Progenitor cell of endocrine pancreas (in vitro differentiated cells): ENCODE measurements around the gene ST8SIA6. TPM values are rescaled to one million over a fixed set of nuclear protein-coding genes. Genes with fewer than 3 reads are reported as not detected.
A peak's percentile ranks its signal among the peaks of the same experiment; 100 is the strongest.
"Not testable (repeated sequence)": the region's sequence is repeated elsewhere in the genome, so short reads cannot be mapped to it uniquely, and the experiment has no call there.

Experiments
- DNase-seq: peaks from one replicate; pipeline ENCODE4 v3.0.0; 2021; ENCODE audit warnings: low spot score; ENCODE audit not compliant: unreplicated experiment
- H3K27ac Mint-ChIP-seq: 2 replicates; pipeline ENCODE4 v1.8.0; 2021; ENCODE audit warnings: mild to moderate bottlenecking, moderate library complexity, mixed read lengths
- H3K27me3 Mint-ChIP-seq: 2 replicates; pipeline ENCODE4 v1.8.0; 2021; ENCODE audit warnings: mixed read lengths
- H3K36me3 Mint-ChIP-seq: 2 replicates; pipeline ENCODE4 v1.8.0; 2022; ENCODE audit warnings: mixed read lengths; ENCODE audit not compliant: insufficient read depth
- H3K4me1 Mint-ChIP-seq: 2 replicates; pipeline ENCODE4 v1.8.0; 2021; ENCODE audit warnings: low read depth, mixed read lengths
- H3K4me3 Mint-ChIP-seq: 2 replicates; pipeline ENCODE4 v1.8.0; 2021; ENCODE audit warnings: low read depth, mild to moderate bottlenecking, moderate library complexity, mixed read lengths
- H3K9me3 Mint-ChIP-seq: 2 replicates; pipeline ENCODE4 v1.8.0; 2021; ENCODE audit warnings: low read depth, mixed read lengths
- CTCF ChIP-seq: fragments of 200-600 bp; sonication (generic); IDR thresholded peaks from one replicate; pipeline ENCODE4 v1.5.0; 2021; ENCODE audit warnings: antibody characterized with exemption, mild to moderate bottlenecking; ENCODE audit not compliant: unreplicated experiment
- long read RNA-seq: library from polyadenylated mRNA; unstranded; transcript quantifications from one replicate; pipeline ENCODE4 v2.0.0, GENCODE V29; 2020
- total RNA-seq: library from RNA; stranded (reverse); gene quantifications from 2 replicates; pipeline ENCODE4 v1.2.1, GENCODE V29; 2021

Gene ST8SIA6
- 0.36 and 0.98 TPM in 2 replicates for total RNA-seq
- long read RNA-seq = 0 reads

GRCh38 chr10:17454161-17455014 is at the start of gene ST8SIA6:
TSS of gene ST8SIA6 (minus strand) at chr10:17454595. CDS start at chr10:17454255, 340 bp downstream.
- H3K4me3 Mint-ChIP-seq = peak within 1 kb of the TSS; percentile 79
- peaks cover 7% of the 10 kb centered on the region for H3K36me3 Mint-ChIP-seq
- peaks cover 4% of the 10 kb centered on the region for H3K4me1 Mint-ChIP-seq
- H3K27me3 Mint-ChIP-seq = peaks cover 66% of the 10 kb centered on the region
- DNase-seq = peak; percentile 33
- TF ChIP-seq CTCF = no peak
- no peak within 1 kb of the TSS for H3K27ac Mint-ChIP-seq
- H3K9me3 Mint-ChIP-seq = peaks cover 11% of the 10 kb centered on the region

- peaks cover 9% of the 10 kb centered on the region for H3K27me3 Mint-ChIP-seq
- no peak for DNase-seq
- H3K9me3 Mint-ChIP-seq = peaks cover 3% of the 10 kb centered on the region
- no peaks in the 10 kb centered on the region for H3K36me3 Mint-ChIP-seq
- H3K4me1 Mint-ChIP-seq = no peaks in the 10 kb centered on the region
- no peak for TF ChIP-seq CTCF
- no peak overlapping the region for H3K27ac Mint-ChIP-seq
- no peak overlapping the region for H3K4me3 Mint-ChIP-seq
Measured at GRCh38 chr10:17503795-17504194, 49.4 kb upstream of the ST8SIA6 start.

- peaks cover 2% of the 10 kb centered on the region for H3K9me3 Mint-ChIP-seq
- no peaks in the 10 kb centered on the region for H3K36me3 Mint-ChIP-seq
- no peaks in the 10 kb centered on the region for H3K4me1 Mint-ChIP-seq
- H3K4me3 Mint-ChIP-seq = no peak overlapping the region
- TF ChIP-seq CTCF = no peak
- no peak overlapping the region for H3K27ac Mint-ChIP-seq
- DNase-seq = no peak
- peaks cover 9% of the 10 kb centered on the region for H3K27me3 Mint-ChIP-seq
Measured at GRCh38 chr10:17502814-17503213, 48.4 kb upstream of the ST8SIA6 start.

- peaks cover 18% of the 10 kb centered on the region for H3K27me3 Mint-ChIP-seq
- not testable (repeated sequence) for H3K4me3 Mint-ChIP-seq, H3K9me3 Mint-ChIP-seq, H3K36me3 Mint-ChIP-seq, DNase-seq, H3K27ac Mint-ChIP-seq, H3K4me1 Mint-ChIP-seq
Measured at GRCh38 chr10:17499014-17499413, 44.6 kb upstream of the ST8SIA6 start.

- H3K4me1 Mint-ChIP-seq = no peaks in the 10 kb centered on the region
- no peak for DNase-seq
- TF ChIP-seq CTCF = no peak
- H3K36me3 Mint-ChIP-seq = no peaks in the 10 kb centered on the region
- H3K27me3 Mint-ChIP-seq = peaks cover 15% of the 10 kb centered on the region
- H3K4me3 Mint-ChIP-seq = no peak overlapping the region
- H3K27ac Mint-ChIP-seq = no peak overlapping the region
- no peaks in the 10 kb centered on the region for H3K9me3 Mint-ChIP-seq
Measured at GRCh38 chr10:17497446-17498030, 43.1 kb upstream of the ST8SIA6 start.
